HepG2 (cell line): ENCODE results near the gene PTGR2. TPM values are rescaled to one million over a fixed set of nuclear protein-coding genes. Genes with fewer than 3 reads are reported as not detected.

Experiments
- CENPT ChIP-seq: sonication (generic); formaldehyde crosslinking; IDR thresholded peaks from 2 replicates; pipeline ENCODE4 v1.8.0; 2022; ENCODE audit warnings: low read depth, mild to moderate bottlenecking, moderate library complexity, missing genetic modification reagents
- E2F5 ChIP-seq: sonication (generic); formaldehyde crosslinking; conservative IDR thresholded peaks from 2 replicates; pipeline ENCODE4 v1.4.0; 2020; ENCODE audit warnings: missing genetic modification reagents
- FOXA3 ChIP-seq: IDR thresholded peaks from 2 replicates; pipeline ENCODE4 v1.6.1; 2016; ENCODE audit warnings: missing genetic modification reagents, missing compliant biosample characterization
- GATA4 ChIP-seq: sonication (generic); IDR thresholded peaks from 2 replicates; pipeline ENCODE4 v1.6.1; 2016; ENCODE audit warnings: antibody characterized with exemption, low read depth, borderline replicate concordance
- GFI1 ChIP-seq: sonication (generic); formaldehyde crosslinking; IDR thresholded peaks from 2 replicates; pipeline ENCODE4 v1.5.0; 2020; ENCODE audit warnings: missing genetic modification reagents, mild to moderate bottlenecking, borderline replicate concordance
- KLF12 ChIP-seq: sonication (generic); formaldehyde crosslinking; IDR thresholded peaks from 2 replicates; pipeline ENCODE4 v1.4.0; 2020; ENCODE audit warnings: missing genetic modification reagents, borderline replicate concordance
- KLF13 ChIP-seq: sonication (generic); formaldehyde crosslinking; IDR thresholded peaks from 2 replicates; pipeline ENCODE4 v1.4.0; 2020; ENCODE audit warnings: mild to moderate bottlenecking, missing genetic modification reagents
- MIXL1 ChIP-seq: IDR thresholded peaks from 2 replicates; pipeline ENCODE4 v1.6.1; 2016
- MXD3 ChIP-seq: IDR thresholded peaks from 2 replicates; pipeline ENCODE4 v1.6.1; 2016; ENCODE audit warnings: mild to moderate bottlenecking, missing biosample characterization, missing genetic modification reagents
- RAD51 ChIP-seq: fragments of 450-650 bp; IDR thresholded peaks from 2 replicates; pipeline ENCODE4 v1.6.1; 2016; ENCODE audit warnings: borderline replicate concordance
- SOX13 ChIP-seq, 3 experiments: fragments of 450-650 bp in 1 of 3; sonication (generic) in 1 of 3; formaldehyde crosslinking in 1 of 3; IDR thresholded peaks in 2 of 3; conservative IDR thresholded peaks in 1 of 3; 2 replicates each; pipeline versions ENCODE4 v1.5.0 to v1.6.1; 2016 to 2020; ENCODE audit warnings: antibody characterized with exemption in 1 of 3, mild to moderate bottlenecking in 1 of 3, missing compliant biosample characterization in 1 of 3, missing genetic modification reagents in 1 of 3, moderate library complexity in 1 of 3
- ZNF24 ChIP-seq: fragments of 450-650 bp; IDR thresholded peaks from 2 replicates; pipeline ENCODE4 v1.6.1; 2017; ENCODE audit warnings: antibody characterized with exemption, mild to moderate bottlenecking
- ZNF276 ChIP-seq: sonication (generic); formaldehyde crosslinking; IDR thresholded peaks from 2 replicates; pipeline ENCODE4 v1.4.0; 2020; ENCODE audit warnings: mild to moderate bottlenecking, low read depth, missing genetic modification reagents
- ZNF431 ChIP-seq: sonication (generic); formaldehyde crosslinking; IDR thresholded peaks from 2 replicates; pipeline ENCODE4 v1.9.0; 2022; ENCODE audit warnings: missing genetic modification reagents, low read depth, mild to moderate bottlenecking, borderline replicate concordance
- ZNF598 ChIP-seq: sonication (generic); formaldehyde crosslinking; IDR thresholded peaks from 2 replicates; pipeline ENCODE4 v1.5.1; 2020; ENCODE audit warnings: mild to moderate bottlenecking, missing genetic modification reagents, borderline replicate concordance
- ZNF639 ChIP-seq: conservative IDR thresholded peaks from 2 replicates; pipeline ENCODE4 v1.6.1; 2018; ENCODE audit warnings: missing genetic modification reagents
- ZNF749 ChIP-seq: sonication (generic); formaldehyde crosslinking; IDR thresholded peaks from 2 replicates; pipeline ENCODE4 v1.8.0; 2022; ENCODE audit warnings: mild to moderate bottlenecking, missing genetic modification reagents, moderate library complexity, borderline replicate concordance
- polyA plus RNA-seq, 8 experiments: library from polyadenylated mRNA; depleted of rRNA in 3 of 8; stranded (reverse) in 7 of 8; unstranded in 1 of 8; fragments of >200 nt; fragmentation: Illumina TruSeq in 4 of 8; extraction: Trizol in 4 of 8; gene quantifications; 2 replicates each; pipeline versions ENCODE4 v1.2.1 to v1.2.3, GENCODE V29; 2011 to 2016; ENCODE audit warnings: low read depth in 4 of 8, missing spikeins in 1 of 8, mixed read lengths in 1 of 8; ENCODE audit not compliant: insufficient read depth in 1 of 8
- total RNA-seq, 5 experiments: library from RNA; depleted of rRNA; stranded (reverse); fragments of >200 nt; fragmentation: Illumina TruSeq; extraction: Trizol; gene quantifications; 2 replicates each; pipeline ENCODE4 v1.2.3, GENCODE V29; 2016; ENCODE audit warnings: low read depth in 1 of 5

The PTGR2 gene
- total and polyA plus RNA-seq, 2 of the 13 experiments (the other 11 are each of a cell fraction or from before 2014, with no cell fraction given) = 3.0 to 4.3 TPM

- TF ChIP-seq RAD51 (no peak), KLF13 (CRISPR knock-in tag) (no peak), ZNF431 (CRISPR knock-in tag) (no peak; the same call in 1 of the 2 replicates), ZNF24 (no peak), ZNF276 (CRISPR knock-in tag) (no peak), MIXL1 (CRISPR knock-in tag) (peak; percentile 63; the same call in 1 of the 2 replicates), FOXA3 (CRISPR knock-in tag) (0 out of 2 replicates have a peak, but pooled peaks have one; percentile 9), E2F5 (CRISPR knock-in tag) (no peak), MXD3 (peak; percentile 14; the same call in 1 of the 2 replicates), ZNF749 (CRISPR knock-in tag) (no peak), ZNF598 (CRISPR knock-in tag) (no peak), ZNF639 (CRISPR knock-in tag) (no peak), GFI1 (CRISPR knock-in tag) (peak; percentile 99), SOX13 (IDR thresholded peaks at IDR 0.05) (0 out of 2 replicates have a peak, but pooled peaks have one; percentile 11), SOX13 (CRISPR knock-in tag; conservative IDR thresholded peaks at IDR 0.05 in 1 of 2, IDR thresholded peaks at IDR 0.05 in 1 of 2) (0 out of 4 replicates have a peak, but pooled peaks of 1 of the 2 experiments have one; percentile 5), CENPT (no peak), GATA4 (peak; percentile 70; the same call in 1 of the 2 replicates), KLF12 (CRISPR knock-in tag) (peak; percentile 49; the same call in 1 of the 2 replicates)
Measured at GRCh38 chr14:73851567-73852382, at the start of gene PTGR2 (continued).
